DOHH2 (cell line): Measurements from ENCODE around the gene PDE11A.

Source experiments
- H3F3A ChIP-seq: fragments of 200-600 bp; sonication (generic), shearing (Covaris generic); 2 replicates; pipeline ENCODE4 v1.6.0; 2016; ENCODE audit warnings: antibody characterized with exemption, mild to moderate bottlenecking; ENCODE audit not compliant: control insufficient read depth, insufficient read depth
- H3K27ac ChIP-seq: fragments of 200-600 bp; sonication (generic); 2 replicates; pipeline ENCODE4 v1.5.1; 2014; ENCODE audit warnings: low read depth, mild to moderate bottlenecking, low read length, moderate library complexity
- H3K27me3 ChIP-seq: fragments of 200-600 bp; sonication (generic); 2 replicates; pipeline ENCODE4 v1.6.1; 2014; ENCODE audit warnings: mild to moderate bottlenecking, low read length, mixed read lengths; ENCODE audit not compliant: control insufficient read depth
- H3K36me3 ChIP-seq: fragments of 200-600 bp; sonication (generic); 2 replicates; pipeline ENCODE4 v1.6.1; 2014; ENCODE audit warnings: mild to moderate bottlenecking, low read length, moderate library complexity, mixed read lengths; ENCODE audit not compliant: control insufficient read depth
- H3K4me1 ChIP-seq: fragments of 200-600 bp; sonication (generic); 2 replicates; pipeline ENCODE4 v1.6.1; 2014; ENCODE audit warnings: mild to moderate bottlenecking, low read length, mixed read lengths; ENCODE audit not compliant: control insufficient read depth
- H3K4me2 ChIP-seq: fragments of 200-600 bp; sonication (generic); 2 replicates; pipeline ENCODE4 v1.6.0; 2014; ENCODE audit warnings: mild to moderate bottlenecking, low read length, moderate library complexity
- H3K4me3 ChIP-seq: fragments of 200-600 bp; sonication (generic); 2 replicates; pipeline ENCODE4 v1.5.1; 2014; ENCODE audit warnings: mild to moderate bottlenecking, low read length, mixed read lengths
- H3K79me2 ChIP-seq: fragments of 200-600 bp; sonication (generic); 2 replicates; pipeline ENCODE4 v1.6.1; 2014; ENCODE audit warnings: mild to moderate bottlenecking, low read length, mixed read lengths; ENCODE audit not compliant: control insufficient read depth
- H3K9me2 ChIP-seq: fragments of 200-600 bp; sonication (generic); replicated peaks from 2 replicates; pipeline ENCODE4 v1.6.1; 2014; ENCODE audit warnings: mild to moderate bottlenecking, low read length, mixed read lengths; ENCODE audit not compliant: control insufficient read depth
- H3K9me3 ChIP-seq: fragments of 200-600 bp; sonication (generic); 2 replicates; pipeline ENCODE4 v1.6.1; 2014; ENCODE audit warnings: antibody characterized with exemption, low read length, mixed read lengths; ENCODE audit not compliant: control insufficient read depth, insufficient read depth
- H4K20me1 ChIP-seq: fragments of 200-600 bp; sonication (generic); 2 replicates; pipeline ENCODE4 v1.6.0; 2014; ENCODE audit warnings: low read depth, mild to moderate bottlenecking, antibody characterized with exemption, low read length, moderate library complexity; ENCODE audit not compliant: control insufficient read depth, insufficient read depth
- EZH2phosphoT487 ChIP-seq: fragments of 200-600 bp; sonication (generic); IDR thresholded peaks from 2 replicates; pipeline ENCODE4 v1.6.1; 2017; ENCODE audit warnings: borderline replicate concordance, mild to moderate bottlenecking, antibody characterized with exemption, low read length, moderate library complexity, mixed read lengths
- TF ChIP-seq, protein P1 (sequence below): fragments of 200-600 bp; sonication (generic); IDR thresholded peaks from one replicate; pipeline ENCODE4 v1.5.1; 2014; ENCODE audit warnings: antibody characterized with exemption, mild to moderate bottlenecking, low read depth, low read length; ENCODE audit not compliant: poor library complexity, severe bottlenecking

Gene PDE11A

DNA sequence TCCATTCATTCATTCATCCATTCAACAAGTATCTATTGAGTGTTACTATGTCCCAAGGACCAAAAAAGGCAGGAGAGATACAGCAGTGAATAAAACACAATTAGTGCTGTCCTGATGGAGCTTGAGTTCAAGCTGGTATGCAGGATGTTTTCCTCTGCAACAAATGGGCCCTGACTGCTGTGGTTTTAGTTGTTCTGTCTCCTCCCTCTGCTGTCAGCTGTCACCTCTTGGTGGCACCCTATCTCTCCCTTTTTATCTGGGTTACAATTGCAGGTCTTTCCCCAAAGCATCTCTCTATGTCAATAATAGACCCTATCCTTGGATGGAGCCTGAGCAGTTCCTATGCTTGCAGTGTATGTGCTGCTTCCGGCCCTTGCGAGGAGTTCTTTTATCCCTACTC, 304.8 kb downstream of the PDE11A start:
- no peaks in the 10 kb centered on the region for H3K79me2 ChIP-seq
- H3K27me3 ChIP-seq, result peaks cover 3% of the 10 kb centered on the region; the same call in 1 of the 2 replicates
- no peak overlapping the region for H3K4me2 ChIP-seq
- H3K4me3 ChIP-seq, result no peak overlapping the region
- H3K4me1 ChIP-seq, result no peaks in the 10 kb centered on the region
- H3K27ac ChIP-seq, result no peak overlapping the region
- no peaks in the 10 kb centered on the region for H3K9me3 ChIP-seq
- no peaks in the 10 kb centered on the region for H4K20me1 ChIP-seq
- TF ChIP-seq, protein P1, sequence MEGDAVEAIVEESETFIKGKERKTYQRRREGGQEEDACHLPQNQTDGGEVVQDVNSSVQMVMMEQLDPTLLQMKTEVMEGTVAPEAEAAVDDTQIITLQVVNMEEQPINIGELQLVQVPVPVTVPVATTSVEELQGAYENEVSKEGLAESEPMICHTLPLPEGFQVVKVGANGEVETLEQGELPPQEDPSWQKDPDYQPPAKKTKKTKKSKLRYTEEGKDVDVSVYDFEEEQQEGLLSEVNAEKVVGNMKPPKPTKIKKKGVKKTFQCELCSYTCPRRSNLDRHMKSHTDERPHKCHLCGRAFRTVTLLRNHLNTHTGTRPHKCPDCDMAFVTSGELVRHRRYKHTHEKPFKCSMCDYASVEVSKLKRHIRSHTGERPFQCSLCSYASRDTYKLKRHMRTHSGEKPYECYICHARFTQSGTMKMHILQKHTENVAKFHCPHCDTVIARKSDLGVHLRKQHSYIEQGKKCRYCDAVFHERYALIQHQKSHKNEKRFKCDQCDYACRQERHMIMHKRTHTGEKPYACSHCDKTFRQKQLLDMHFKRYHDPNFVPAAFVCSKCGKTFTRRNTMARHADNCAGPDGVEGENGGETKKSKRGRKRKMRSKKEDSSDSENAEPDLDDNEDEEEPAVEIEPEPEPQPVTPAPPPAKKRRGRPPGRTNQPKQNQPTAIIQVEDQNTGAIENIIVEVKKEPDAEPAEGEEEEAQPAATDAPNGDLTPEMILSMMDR, result no peak
- TF ChIP-seq EZH2phosphoT487, result no peak
- H3K36me3 ChIP-seq, result no peaks in the 10 kb centered on the region
- H3F3A ChIP-seq, result no peaks in the 10 kb centered on the region
- no peaks in the 10 kb centered on the region for H3K9me2 ChIP-seq

DNA sequence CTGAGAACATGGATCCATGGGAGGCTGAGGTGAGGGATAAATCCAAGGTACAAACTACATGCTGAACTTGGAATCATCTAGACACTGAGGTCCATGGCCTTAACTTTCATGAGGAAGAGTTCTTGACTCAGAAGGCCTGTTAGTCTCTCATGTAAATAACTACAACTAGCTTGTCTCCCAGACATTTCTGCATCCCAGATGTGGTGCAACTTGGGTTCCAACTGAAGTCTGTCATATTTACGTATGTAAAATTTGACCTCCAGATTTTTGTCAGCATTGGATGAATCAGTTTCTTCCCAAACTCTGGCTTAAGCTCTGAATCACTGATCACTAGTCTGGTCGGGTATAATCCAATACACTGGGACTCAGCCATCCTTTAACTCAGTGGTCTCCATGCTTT, 306.9 kb downstream of the PDE11A start:
- H3K9me3 ChIP-seq, result no peaks in the 10 kb centered on the region
- TF ChIP-seq, protein P1, result no peak
- TF ChIP-seq EZH2phosphoT487, result no peak
- no peaks in the 10 kb centered on the region for H3K4me1 ChIP-seq
- H3K4me2 ChIP-seq, result no peak overlapping the region
- H3K36me3 ChIP-seq, result no peaks in the 10 kb centered on the region
- no peaks in the 10 kb centered on the region for H3K9me2 ChIP-seq
- no peaks in the 10 kb centered on the region for H3F3A ChIP-seq
- H3K27me3 ChIP-seq, result peaks cover 3% of the 10 kb centered on the region; the same call in 1 of the 2 replicates
- H3K27ac ChIP-seq, result no peak overlapping the region
- H4K20me1 ChIP-seq, result no peaks in the 10 kb centered on the region
- no peak overlapping the region for H3K4me3 ChIP-seq
- no peaks in the 10 kb centered on the region for H3K79me2 ChIP-seq

DNA sequence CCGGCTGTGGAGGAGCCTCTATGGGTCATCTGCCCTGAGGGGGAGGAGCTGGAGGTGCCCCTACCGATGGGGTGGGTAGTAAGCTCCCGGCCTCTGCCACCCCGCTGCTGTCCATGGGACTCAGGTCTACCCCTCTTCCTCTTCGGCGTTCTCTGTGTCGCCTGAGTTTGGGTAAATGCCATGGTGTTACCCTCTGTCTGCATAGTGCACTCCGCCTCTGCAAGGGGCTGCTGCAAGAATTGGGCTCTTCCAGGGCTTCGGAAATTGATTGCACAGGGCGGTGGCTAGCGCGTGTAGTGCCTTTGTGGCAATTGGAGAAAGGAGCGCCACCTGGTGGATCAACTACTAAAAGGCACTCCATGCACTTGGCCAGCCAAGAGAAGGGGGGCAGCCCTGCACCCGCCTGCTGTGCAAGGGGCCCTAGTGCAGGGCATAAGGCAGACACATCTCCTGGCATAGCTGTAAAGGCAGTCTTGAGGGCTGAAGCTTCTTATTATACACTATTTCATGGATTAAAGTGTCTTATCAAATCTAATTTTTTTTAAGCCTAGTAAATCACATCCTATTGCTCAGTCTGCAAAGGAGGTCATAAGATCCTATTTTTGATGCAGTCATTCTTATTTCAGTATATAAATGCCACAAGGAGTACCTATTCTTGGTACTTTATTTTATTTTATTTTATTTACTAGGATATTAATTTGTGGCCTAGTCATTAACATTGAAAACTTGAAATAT, 308.9 kb downstream of the PDE11A start:
- no peak overlapping the region for H3K4me3 ChIP-seq

More for the DNA sequence above, 308.9 kb downstream of the PDE11A start:
- TF ChIP-seq EZH2phosphoT487, result no peak
- TF ChIP-seq, protein P1, result peak; percentile 88
- peaks cover 3% of the 10 kb centered on the region; the same call in 1 of the 2 replicates for H3K27me3 ChIP-seq
- H3K36me3 ChIP-seq, result no peaks in the 10 kb centered on the region
- no peak overlapping the region for H3K27ac ChIP-seq
- H3K9me2 ChIP-seq, result no peaks in the 10 kb centered on the region
- no peaks in the 10 kb centered on the region for H3F3A ChIP-seq
- no peaks in the 10 kb centered on the region for H3K79me2 ChIP-seq
- no peaks in the 10 kb centered on the region for H4K20me1 ChIP-seq
- H3K9me3 ChIP-seq, result no peaks in the 10 kb centered on the region
- no peaks in the 10 kb centered on the region for H3K4me1 ChIP-seq
- H3K4me2 ChIP-seq, result no peak overlapping the region
